Fibroblast of skin of right biceps (primary cell): Measurements from ENCODE around the gene TOX2.

Experiments
- DNase-seq: peaks from one replicate; pipeline ENCODE4 v3.0.0-alpha.2; 2013

The TOX2 gene

GRCh38 chr20:43940518-43941225 lies 26.0 kb downstream of the TOX2 start:
- no peak for DNase-seq

- DNase-seq = peak; percentile 47
These were observed 27.0 kb downstream of the TOX2 start for GRCh38 chr20:43941476-43942200.

- no peak for DNase-seq
These were observed 27.5 kb downstream of the TOX2 start for GRCh38 chr20:43942201-43942590.

GRCh38 chr20:43942667-43943285 lies 28.1 kb downstream of the TOX2 start:
- DNase-seq = peak; percentile 77

GRCh38 chr20:43943725-43944124 lies 29.1 kb downstream of the TOX2 start:
- DNase-seq = no peak

GRCh38 chr20:43944653-43945235 lies 30.1 kb downstream of the TOX2 start:
- no peak for DNase-seq

GRCh38 chr20:43945391-43946205 lies 30.9 kb downstream of the TOX2 start:
- no peak for DNase-seq

GRCh38 chr20:43946206-43946491 lies 31.5 kb downstream of the TOX2 start:
- DNase-seq = no peak

GRCh38 chr20:43946659-43947315 lies 32.1 kb downstream of the TOX2 start:
- DNase-seq = no peak

- peak; percentile 62 for DNase-seq
These were observed 32.7 kb downstream of the TOX2 start for GRCh38 chr20:43947316-43947710.

- DNase-seq = no peak
These were observed 33.8 kb downstream of the TOX2 start for GRCh38 chr20:43948455-43948854.

- DNase-seq = no peak
These were observed 34.6 kb downstream of the TOX2 start for GRCh38 chr20:43949248-43949647.

GRCh38 chr20:43949741-43950618 lies 35.3 kb downstream of the TOX2 start:
- DNase-seq = no peak

- DNase-seq = peak; percentile 69
These were observed 39.4 kb downstream of the TOX2 start for GRCh38 chr20:43953919-43954592.

- no peak for DNase-seq
These were observed 40.0 kb downstream of the TOX2 start for GRCh38 chr20:43954704-43955061.

GRCh38 chr20:43955062-43955749 lies 40.6 kb downstream of the TOX2 start:
- peak; percentile 99 for DNase-seq

- DNase-seq = no peak
These were observed 41.1 kb downstream of the TOX2 start for GRCh38 chr20:43955750-43956191.

GRCh38 chr20:43957392-43957791 lies 42.7 kb downstream of the TOX2 start:
- no peak for DNase-seq

GRCh38 chr20:43958626-43959025 lies 44.0 kb downstream of the TOX2 start:
- DNase-seq = no peak
